Stimulated activated CD4-positive, alpha-beta T cell treated with anti-CD3 and anti-CD28 coated beads, TNF-alpha, amount 100 ng/mL, for 48 hours (primary cell): ENCODE results near the gene KEL.

ENCODE experiments used
- DNase-seq, 3 donors: peaks; one replicate each; pipeline ENCODE4 v3.0.0-alpha.2; 2020; ENCODE audit warnings: low read depth in 3 of 3

KEL gene

DNA sequence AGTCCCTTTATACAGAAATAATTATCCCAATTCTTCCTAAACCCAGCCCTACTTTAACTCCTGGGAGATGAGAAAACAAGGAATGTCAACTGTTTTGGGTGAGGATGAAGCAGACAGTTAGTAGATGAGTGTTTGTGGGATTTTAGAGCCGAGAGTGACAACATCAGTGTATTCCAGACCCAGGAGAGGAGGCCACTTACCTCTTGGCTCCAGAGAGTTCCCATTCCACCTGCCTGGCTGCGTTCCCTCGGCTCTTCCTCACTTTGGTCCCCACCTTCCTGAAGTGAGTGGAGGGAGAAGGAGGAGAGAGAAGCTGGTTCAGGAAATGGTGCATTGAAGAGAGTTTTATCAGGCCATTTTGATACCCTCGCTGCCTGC, 579 bp downstream of the KEL start:
- no peak for DNase-seq

DNA sequence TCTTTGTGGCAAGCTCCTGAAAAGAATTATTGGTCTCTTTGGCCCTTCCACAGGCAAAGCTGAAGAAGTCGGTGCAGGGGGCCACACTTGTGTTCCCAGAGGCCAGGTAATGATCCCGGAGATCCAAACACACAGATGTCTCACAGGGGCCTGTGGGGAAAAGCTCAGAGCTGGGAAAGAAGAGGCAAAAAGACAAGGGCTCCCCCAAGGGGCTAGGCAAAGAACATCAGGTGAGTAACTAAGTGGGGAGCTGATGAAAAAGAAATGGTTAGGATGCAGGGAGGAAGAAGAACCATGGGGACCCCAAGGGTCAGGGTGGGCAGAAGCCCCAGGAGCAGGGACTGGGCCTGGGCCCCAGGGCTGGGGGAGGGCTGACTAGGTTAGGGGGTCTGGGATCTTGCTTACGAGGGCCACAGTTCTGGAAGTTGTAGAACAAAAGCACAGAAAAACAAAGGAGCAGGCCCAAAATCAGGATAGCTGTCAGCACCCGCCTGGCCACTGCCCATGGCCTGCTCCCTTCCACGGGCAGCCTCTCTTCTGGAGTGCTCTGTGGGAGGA, 1.1 kb downstream of the KEL start:
- no peak for DNase-seq

DNA sequence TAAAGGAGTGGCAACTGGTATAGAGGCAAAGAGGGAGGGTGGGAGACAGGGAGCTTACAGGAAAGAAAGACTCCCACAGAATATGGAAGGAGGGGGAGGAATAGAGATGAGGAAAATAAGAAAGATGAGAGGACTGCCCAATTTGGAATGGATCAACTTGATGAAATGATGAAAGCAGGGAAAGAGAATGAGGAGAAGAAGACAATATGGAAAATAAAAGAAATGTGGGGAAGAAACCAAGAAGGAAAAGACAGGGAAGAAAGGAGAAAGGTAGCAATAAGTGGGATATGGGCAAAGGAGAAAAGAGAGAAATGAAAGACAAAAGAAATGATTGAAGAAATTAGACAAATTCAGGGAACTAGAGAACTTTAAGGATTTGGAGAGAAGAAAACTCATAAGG, 3.0 kb downstream of the KEL start:
- DNase-seq, result no peak

DNA sequence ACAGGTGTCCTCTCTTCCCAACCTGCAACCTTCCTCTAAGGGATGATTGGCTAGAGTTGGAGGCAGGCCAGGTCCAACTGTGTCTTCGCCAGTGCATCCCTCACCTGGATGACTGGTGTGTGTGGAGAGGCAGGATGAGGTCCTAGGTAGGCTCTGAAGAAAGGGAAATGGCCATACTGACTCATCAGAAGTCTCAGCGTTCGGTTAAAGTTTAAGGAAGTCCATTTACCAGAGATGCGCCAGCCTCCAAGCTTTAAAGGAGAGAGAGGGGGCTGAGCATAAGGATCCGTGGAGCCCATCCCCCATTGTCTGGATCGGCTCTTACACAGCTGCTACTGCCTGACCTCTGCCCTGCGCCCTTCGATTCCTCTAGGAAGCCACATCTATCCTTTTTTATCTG, 4.4 kb downstream of the KEL start:
- DNase-seq, result no peak

DNA sequence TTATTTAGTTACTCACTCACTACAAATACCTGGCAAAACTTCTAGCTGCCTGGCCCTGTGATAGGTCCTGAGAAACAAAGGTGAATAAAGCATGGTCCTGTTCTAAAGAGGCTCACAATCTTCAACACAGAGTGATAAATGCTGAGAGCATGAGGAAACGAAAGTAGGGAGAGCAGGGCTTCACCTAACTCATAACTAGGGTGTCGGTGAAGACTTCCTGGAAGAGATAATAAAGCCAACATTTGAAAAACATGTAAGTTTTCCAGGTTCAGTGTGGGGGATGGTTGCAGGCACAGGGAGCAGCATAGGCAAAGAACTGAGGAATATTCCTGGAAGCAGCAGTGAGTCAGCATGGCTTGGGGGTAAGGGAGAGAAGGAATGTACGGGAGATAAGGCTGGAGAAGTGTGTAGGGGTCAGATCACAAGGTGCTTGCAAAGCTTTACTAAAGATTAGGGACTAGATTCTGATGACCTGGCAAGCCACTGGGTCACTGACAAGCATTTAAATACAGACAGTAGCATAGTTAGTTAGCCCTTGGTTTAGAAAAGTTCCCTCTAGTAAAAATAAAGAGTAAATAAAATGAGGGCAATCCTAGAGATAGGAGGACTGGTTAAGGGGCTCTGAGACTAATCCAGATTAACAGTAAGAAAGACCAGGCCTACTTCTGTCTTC, 5.1 kb downstream of the KEL start:
- no peak for DNase-seq

DNA sequence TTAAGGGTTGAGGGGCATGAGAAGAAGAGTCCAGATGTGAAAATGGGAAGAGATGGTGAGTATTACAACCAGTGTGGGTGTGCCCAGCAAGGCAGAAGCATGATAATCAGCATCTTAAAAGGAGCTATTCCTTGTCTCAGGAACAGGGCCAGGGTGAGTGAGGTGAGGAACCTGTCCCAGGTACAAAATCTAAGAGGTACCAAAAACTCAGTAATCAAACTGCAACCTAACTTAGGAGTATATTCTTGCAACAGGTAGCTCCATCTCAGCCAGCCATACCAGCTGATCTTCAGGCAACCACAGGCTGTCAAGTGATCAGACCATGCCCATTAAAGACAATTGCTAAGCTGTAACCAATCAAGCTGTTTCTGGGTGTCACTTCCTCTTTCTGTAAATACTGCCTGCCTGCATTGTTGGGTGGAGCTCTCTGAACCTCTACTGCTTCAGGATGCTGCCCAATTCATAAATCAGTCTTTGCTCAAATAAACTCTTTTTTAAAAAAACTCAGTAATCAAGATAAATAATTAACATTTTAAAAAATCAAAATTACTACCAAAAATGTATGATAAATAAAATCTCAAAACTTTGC, 7.4 kb downstream of the KEL start:
- no peak for DNase-seq

DNA sequence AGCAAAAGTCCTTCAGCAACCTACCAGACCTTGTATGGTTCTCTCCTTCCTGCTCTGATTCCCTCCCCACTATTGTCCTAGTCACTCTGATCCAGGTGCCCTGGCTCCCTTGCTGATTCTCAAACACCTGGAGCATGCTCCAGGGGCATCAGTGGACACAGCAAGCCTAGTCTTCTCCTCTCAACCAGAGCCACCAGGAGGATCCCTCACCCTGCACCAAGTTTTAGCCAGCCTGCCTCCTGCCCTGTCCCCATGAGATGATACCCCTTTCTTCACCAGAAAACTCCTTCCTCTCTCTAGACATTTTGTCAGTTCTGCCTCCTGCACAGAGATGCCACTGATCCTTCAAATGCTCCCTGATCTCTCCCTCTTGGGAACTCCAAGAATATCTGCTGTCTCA, 11.9 kb downstream of the KEL start:
- DNase-seq, result no peak

DNA sequence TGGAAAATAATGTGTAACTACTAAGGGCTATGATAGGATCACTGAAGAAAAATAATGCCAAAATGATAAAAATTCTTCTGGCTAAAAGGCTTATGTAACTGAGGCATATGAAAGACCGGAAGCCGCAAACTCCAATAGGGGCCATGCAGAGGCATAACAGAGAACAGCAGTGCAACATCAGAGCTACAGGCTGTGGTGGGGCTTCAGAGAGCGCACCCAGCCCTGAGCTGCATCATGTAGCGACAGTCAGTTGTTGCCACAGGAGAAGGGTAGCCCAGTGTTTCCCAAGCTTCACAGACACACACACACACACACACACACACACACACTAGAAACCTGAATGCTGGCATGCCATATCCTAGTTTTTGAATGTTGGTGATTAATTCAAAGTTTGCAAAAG, 13.6 kb downstream of the KEL start:
- no peak for DNase-seq

DNA sequence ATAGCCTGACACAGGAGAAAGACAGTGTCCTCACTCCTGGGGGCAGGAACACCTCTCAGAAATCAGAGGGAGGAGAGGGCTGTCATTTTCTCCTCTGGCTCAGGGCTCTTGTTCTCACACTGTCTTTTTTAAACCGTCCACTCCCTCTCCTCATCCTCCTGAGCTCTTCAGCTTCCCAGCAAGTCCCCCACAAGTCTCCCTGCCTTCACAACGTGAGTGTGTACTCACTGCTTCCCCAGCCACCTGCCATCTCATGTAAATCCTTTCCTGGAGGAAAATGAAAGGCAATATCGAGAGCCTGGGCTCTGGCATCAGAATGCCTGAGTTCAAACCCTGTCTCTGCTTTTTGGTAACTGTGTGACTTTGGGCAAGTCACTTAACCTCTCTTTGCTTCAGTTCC, 17.2 kb downstream of the KEL start:
- no peak for DNase-seq

DNA sequence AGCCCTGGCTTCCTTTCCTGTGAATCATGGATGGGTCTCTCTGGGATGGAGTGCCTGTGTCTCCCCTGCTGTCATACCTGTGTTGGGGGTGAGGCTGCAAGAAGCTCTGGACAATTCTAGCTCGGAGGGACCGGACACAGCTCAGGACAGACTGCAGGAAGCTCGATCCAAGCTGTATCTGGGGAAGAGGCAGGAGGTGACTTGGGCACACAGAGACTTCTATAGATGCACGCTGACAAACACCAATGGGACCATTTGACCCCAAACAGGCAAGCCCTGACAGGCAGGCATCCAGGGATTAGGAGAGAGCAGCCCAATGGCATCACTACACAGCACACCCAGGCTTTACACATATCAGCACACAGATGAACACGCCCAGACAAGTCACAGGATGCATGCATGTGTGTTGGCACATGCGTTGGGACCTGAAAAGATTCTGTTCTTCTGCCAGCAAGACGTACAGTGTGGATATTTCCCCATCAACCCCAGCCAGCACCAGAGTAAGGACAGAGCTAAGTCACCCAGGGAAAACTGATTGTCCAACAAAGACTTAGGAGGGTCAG, 18.4 kb downstream of the KEL start:
- DNase-seq, result no peak

DNA sequence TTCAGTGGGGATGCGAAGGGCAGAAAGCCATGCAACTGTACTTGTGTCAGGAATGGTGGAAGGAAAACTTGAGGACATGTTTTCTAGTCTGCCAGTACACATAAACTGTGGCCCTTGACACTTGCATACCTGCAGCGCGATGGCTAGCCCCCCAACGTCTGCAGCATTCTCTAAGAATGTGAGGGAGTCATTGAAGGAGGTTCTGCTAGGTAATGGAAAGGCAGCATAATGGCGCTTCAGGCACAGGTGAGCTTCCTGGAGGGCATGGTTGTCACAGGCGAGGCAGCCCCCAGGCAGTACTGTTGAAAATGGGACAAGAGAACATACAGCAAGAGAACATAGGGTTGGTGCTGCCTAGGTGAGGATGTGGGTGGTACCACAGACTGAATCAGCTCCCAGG, 19.4 kb downstream of the KEL start:
- no peak for DNase-seq

DNA sequence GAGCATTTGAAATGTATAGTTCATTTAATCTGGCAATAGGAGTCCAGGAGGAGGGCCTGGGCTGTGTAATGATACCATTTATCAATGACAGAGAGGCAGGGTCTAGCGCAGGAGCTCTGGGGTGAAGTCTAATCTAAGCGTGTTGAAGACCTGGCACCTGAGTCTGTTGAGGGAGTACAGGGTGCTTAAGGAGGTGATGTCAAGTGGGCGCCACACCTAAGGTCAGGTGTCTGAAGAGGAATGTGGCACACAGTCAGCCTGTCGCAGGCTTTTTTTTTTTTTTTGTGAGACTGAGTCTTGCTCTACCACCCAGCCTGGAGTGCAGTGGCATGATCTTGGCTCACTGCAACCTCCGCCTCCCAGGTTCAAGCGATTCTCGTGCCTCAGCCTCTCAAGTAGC, 20.6 kb downstream of the KEL start:
- DNase-seq, result no peak

DNA sequence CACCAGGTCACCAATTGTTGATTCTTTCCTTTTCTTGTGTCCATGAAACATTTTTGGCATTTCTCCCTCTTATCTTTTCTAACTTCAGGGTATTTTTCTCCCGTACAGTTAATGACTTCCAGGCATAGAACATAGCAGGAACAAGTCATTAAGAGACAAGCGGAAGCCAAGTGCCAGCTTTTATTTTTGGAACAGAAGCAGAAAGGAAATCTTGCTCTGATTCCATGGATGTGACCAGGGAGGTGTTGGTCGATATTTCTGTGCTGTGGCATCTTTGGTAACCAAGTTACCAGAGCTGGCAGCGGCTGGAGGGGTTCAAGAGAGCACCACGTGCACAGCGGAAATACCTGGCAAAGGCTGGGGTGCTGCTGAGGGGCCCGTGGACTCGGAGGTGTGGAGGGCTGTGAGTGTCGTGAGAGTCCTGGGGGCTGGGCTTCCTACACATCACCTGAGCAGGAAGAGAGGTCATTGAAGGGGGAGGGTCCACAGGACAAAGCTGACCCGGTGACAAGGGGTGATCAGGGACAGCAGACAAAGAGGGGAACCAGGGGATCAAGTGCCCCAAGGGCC, 21.1 kb downstream of the KEL start:
- no peak for DNase-seq

DNA sequence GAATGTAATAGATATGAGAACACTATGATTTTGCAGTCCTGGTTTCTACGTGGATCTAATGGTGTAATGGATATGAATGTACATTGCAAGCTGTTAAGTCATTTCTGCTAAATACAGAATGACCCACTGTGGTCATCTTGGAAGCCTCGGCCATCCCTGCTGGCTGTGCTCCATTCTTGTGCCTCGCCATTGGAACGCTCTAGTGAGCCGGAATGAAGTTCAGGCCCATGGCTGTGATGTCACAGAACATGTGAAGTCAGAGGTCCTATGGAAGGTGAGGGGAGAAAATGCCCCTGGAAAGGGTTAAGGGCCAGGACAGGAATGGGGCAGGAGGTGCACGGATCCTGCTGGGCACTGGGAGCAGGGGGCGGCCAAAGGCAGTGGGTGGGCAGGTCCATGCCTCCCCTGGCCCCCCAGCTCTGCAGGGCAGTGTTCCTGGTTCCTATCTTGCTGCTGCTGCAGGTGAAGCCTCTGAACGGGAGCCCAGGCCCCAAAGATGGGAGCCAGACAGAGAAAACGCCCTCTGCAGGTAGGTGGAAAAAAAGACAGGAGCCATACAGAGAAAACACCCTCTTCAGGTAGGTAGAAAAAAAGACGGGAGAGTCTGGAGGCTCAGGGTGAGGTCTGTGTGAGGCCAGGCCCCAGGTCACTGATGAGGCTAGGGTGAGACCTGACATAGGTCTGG, 22.8 kb downstream of the KEL start, which contains the start of gene LLCFC1:
TSS of gene LLCFC1 (plus strand) at position 259 of the 685 bp plus-strand sequence. CDS start at position 397, 138 bp downstream.
- DNase-seq, result no peak

DNA sequence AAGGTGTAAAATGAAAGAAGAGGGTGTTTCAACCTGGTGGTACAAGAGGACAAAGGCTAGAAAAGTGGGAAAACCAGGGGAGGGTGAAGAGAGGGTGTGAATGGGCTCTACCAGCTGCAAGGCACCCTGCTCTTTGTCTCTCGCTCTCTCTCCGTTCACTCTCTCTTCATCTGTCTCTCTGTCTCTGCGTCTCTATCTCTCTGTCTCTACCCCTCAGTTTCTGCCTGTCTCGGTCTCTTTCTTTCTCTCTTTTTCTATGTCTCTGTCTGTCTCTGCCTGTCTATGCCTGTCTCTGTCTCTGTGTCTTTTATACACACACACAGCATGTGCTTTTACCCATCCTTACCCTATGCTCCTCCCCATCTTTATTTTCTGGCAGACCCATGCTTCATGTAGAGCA, 23.6 kb downstream of the KEL start:
- no peak for DNase-seq

DNA sequence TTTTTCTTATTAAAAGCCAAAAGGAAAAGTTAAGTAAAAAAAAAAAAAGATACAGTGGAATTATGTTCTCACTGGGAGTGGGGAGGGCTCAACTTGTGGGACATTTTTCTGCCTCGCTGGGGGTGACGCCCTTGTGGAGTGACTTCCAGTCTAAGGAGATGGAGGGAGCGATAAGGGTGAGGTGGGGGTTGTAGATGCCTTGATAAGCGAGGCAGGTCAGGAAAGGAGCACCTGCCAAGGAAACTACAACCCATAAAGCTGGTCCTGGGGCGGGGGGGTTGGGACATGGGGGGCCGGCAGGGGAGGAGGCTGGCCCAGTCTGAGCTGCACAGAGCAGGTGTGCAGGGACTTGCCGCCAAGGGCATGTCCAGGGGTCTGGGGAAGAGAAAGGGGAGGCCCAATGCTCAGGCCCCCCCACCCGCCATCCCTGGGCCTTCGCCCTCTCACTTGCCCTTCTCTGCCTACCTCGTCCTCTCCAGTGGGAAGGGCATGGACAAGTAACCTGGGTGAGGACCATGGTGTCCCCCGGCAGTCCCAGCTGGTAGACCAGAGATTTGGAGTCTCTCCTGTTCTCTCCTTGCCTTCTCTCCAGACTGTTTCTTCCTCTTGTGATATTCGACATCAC, 26.1 kb downstream of the KEL start:
- DNase-seq, result no peak

DNA sequence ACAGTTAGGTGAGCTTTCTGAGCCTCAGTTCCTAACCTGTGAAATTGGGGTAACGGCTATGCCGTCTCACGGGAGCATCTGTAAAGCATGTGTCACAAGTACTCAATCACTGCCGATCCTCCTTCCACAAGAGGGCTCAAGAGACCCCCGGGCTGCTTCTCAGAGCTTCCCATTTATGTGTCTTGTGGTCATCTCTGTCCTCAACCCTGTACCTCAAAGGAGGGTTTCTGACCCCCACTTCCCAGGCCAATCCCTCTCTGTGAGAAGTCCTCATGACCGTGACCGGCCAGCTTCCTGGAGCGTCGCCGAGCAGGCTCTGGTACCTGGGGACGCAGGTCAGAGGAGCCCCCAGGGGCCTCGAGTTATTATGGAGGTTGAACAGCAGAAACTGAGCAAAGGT, 28.1 kb downstream of the KEL start:
- DNase-seq, result no peak

DNA sequence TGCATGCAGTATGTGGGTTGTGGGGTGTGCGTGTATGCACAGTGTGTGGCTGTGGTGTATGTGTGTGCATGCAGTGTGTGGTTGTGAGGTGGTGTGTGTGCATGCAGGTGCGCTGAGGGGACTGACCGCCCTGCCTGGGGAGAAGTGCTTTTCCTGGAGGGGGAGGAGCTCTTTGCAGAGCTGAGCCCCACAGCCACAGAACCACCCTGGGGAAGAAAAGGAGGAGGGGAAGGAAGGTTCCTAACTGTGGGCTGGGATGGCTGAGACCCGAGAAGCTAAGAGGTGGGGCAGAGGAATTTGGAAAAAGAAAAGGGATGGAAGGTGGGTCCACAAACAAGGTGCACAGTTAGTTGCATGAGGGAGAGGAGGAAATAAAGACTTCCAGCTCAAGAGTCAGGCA, 28.5 kb downstream of the KEL start, which contains the start of gene TRPV5:
TSS of gene TRPV5 (minus strand) at position 123 of the 400 bp plus-strand sequence. CDS start 287 bp downstream, outside the sequence.
- no peak for DNase-seq

DNA sequence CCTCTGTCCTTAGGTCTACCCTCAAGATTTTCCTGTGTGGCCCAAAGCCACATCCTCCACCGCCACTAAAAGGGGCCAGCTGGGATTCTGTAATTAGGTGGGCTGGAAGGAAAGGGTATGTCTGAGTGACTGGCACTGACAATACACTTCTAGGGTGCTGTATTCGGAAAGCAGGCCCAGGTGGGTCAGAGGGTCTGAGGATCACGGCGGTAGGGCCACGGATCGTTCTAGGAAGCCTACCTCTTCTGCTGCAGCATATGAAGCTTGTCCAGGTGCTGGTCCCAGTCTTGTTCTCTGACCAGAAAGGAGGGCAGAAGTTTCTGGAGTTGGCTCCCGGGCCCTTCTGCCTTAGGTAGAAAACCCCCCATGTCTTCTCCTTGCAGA, 29.1 kb downstream of the KEL start:
- DNase-seq, result no peak

DNA sequence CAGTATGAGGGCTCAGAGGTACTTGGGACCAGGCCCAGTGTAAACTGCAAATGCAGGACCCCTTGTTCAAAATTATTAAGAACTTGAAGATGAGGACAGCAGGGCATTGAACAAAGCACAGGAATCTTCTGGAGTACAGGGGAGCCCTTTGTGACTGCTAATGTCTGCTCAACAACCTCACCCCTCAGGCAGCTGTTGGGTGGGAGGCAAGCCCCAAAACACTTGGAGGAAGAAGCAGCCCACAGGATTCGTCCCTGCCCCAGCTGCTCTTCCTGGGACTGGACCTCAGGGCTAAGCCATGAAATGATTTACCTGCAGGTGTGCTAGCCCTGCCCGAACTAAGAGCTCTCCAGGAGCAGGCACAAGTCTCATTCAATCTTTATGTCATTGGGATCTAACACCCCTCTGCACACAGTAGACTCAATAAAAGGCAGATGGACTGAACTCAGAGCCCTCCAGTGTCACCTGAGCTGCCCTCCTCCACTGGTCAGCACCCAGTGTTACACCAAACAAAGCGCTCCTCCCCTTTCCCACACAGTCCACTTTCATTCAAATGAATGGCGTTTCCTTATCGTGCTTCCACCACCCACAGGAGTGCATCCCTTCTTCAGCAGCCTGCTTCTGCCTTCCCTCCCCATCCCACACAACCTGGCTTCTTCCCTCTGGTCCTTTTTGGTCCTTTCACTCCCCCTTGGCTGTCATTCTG, 29.6 kb downstream of the KEL start:
- DNase-seq, result no peak

DNA sequence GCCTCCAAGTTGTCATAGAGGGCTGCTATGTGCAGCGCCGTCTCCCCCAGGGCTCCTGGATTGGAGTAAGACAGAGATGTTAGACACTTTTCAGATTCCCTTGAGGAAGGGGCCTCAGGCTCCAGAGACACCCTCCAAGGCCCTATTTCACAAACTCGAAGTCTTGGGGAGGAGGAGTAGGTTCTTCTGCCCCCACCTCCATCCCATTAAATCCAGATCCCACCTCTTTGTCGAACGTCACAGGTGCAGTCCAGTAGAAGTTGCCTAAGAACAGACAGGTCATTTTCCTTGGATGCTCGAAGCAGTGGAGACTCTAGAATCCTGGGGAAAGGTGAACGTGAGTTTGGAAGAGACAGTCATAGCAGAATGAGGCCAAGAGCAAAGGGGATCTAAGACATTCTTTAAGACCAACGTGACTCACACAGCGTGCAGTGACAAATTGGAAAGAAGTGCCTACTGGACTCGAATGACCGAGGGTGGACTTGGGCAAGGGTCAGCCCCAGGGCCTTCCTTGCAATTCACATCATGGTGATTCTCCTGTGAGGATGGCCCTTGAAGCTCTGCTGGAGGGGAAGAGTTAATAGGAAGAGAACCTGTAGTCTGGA, 31.9 kb downstream of the KEL start:
- DNase-seq, result no peak
